Left kidney (tissue), 8 donors: ENCODE results near the gene CDK8. TPM values are rescaled to one million over a fixed set of nuclear protein-coding genes. Genes with fewer than 3 reads are reported as not detected.
A peak's percentile ranks its signal among the peaks of the same experiment; 100 is the strongest.

Source experiments
- DNase-seq: peaks from one replicate; pipeline ENCODE4 v3.0.0-alpha.2; 2013
- long read RNA-seq, 8 donors: transcript quantifications; one replicate each; lab custom pipeline, GENCODE V29; 2026
- polyA plus RNA-seq: library from polyadenylated mRNA; unstranded; fragments of 120-200 nt; gene quantifications from one replicate; pipeline ENCODE4 v1.2.1, GENCODE V29; 2013; ENCODE audit not compliant: insufficient read length

Gene CDK8
- polyA plus RNA-seq = 27.8 TPM
- long read RNA-seq, donor 1, partial matches to known transcripts = 0 of 3 reads
- long read RNA-seq, donor 1, other reads (novel, unspliced or antisense) = 0 of 3 reads
- long read RNA-seq, donor 2, partial matches to known transcripts = 0 of 5 reads
- long read RNA-seq, donor 2, other reads (novel, unspliced or antisense) = 0 of 5 reads
- long read RNA-seq, donor 3, partial matches to known transcripts = 18 of 19 reads
- long read RNA-seq, donor 3, other reads (novel, unspliced or antisense) = 0 of 19 reads
- long read RNA-seq, donor 4 = 0 reads
- long read RNA-seq, donor 5, partial matches to known transcripts = 39 of 41 reads
- long read RNA-seq, donor 5, other reads (novel, unspliced or antisense) = 0 of 41 reads
- long read RNA-seq, donor 6, partial matches to known transcripts = 0 of 4 reads
- long read RNA-seq, donor 6, other reads (novel, unspliced or antisense) = 0 of 4 reads
- long read RNA-seq, donor 7, partial matches to known transcripts = 0 of 3 reads
- long read RNA-seq, donor 7, other reads (novel, unspliced or antisense) = 0 of 3 reads
- long read RNA-seq, donor 8, partial matches to known transcripts = 0 of 2 reads
- long read RNA-seq, donor 8, other reads (novel, unspliced or antisense) = 0 of 2 reads

GRCh38 chr13:26253787-26254582 lies at the start of gene CDK8:
Gene CDK8 (plus strand): TSS chr13:26254129. CDS start chr13:26254642, 513 bp downstream.
- peak; percentile 95 for DNase-seq

DNA sequence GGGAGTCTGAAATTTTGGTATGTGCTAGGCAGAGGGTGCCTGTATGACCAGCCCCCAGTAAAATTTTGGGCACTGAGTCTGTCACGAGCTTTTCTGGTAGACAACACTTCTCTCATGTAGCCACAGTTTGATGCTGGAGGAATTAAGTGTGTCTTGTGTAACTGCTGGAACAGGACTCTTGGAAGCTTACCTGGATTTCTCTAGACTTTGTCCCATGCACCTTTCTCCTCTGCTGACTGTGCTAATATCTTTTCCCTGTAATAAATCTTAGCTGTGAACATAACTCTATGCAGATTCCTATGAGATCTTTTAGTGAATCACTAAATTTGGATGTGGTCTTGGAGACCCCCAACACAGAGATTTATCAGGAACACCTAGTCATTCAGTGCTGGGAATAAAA lies 45.6 kb upstream of the CDK8 start:
- no peak for DNase-seq

DNA sequence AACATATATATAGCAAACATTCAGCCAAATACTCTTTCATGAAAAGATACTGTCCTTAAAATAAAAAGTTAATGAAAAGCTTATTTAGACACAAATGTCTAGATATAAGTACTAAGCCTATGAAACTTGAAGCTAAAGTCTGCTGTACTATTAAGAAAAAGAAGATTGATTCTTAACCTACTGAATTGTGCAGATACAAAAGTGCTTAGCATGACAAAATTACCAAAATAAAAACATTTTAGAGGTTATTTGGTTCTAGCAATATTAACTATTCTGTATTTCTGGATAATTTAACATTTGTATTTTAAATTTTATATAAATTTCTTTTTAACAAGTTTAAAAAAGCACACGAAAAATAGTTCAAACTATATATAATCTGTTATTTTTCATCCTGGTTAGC lies 40.6 kb upstream of the CDK8 start:
- no peak for DNase-seq

GRCh38 chr13:26213982-26214381 lies 39.9 kb upstream of the CDK8 start:
- no peak for DNase-seq

GRCh38 chr13:26216042-26216441 lies 37.9 kb upstream of the CDK8 start:
- no peak for DNase-seq

- DNase-seq = no peak
Observed at GRCh38 chr13:26219726-26220125, 34.2 kb upstream of the CDK8 start.

- no peak for DNase-seq
Observed at GRCh38 chr13:26220575-26220974, 33.4 kb upstream of the CDK8 start.

- no peak for DNase-seq
Observed at GRCh38 chr13:26221399-26221720, 32.6 kb upstream of the CDK8 start.

DNA sequence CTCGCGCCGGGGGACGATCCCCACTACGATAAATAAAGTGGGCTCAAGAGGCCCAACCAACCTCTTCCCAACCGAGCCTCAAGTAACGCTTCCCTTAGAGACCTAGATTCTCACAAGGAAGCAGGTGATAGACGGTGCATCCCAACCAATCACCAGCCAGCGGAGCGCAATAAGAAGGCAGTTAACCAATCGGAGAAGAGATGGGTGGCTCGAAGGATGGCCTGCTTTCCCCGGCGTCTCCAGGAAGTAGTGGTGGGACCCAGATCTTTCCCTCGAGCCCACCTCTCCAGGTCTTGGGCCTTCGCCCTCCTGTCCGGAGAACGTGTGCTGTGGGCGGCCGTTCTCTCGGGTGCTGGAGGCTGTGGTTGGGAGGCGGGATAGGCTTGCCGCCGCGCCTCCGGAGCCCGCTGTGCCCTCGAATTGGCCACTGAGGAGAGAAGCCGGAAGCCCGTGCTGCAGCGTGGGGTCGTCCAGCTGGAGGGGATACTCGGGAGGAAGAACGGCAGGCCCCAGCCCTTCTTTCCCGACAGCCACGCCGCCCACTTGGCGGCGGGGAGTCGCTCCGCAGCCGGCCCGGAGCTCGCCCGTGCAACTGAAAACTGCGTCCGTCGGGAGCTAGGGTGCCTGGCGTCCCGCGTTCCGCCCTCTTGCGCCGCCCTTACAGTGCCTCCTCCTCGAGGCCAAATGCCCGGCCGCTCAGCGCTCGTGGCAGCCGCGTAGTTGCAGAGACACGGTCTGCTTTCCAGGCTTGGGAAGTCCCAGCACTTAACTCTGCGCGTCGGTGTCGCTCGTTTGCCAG lies 32.0 kb upstream of the CDK8 start, which contains the start of gene RNF6:
Gene RNF6 (minus strand): TSS at position 594 of the 799 bp plus-strand sequence. CDS start 2,665 bp downstream, outside the sequence.
- DNase-seq = peak; percentile 98

DNA sequence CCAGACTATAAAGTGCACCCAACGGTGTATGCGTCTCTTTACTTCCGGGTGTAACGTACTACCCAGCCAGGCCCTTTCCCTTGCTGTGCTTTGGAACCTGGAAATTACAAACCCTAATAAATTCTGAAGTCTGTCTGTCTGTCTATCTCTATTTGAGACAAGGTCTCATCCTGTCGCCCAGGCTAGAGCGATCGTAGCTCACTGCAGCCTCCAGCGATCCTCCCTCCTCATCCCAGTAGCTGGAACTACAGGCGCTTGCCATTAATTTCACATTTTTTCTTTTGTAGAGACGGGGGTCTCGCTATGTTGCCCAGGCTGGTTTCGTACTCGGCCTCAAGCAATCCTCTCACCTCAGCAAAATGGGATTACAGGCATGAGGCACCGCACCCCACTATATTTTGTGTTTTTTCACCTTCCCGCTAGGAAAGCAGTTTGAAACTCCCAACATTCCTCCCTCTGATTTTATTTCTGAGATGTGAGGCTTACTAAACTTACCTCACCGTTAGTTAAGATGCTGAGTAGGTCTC lies 31.3 kb upstream of the CDK8 start:
- DNase-seq = no peak

DNA sequence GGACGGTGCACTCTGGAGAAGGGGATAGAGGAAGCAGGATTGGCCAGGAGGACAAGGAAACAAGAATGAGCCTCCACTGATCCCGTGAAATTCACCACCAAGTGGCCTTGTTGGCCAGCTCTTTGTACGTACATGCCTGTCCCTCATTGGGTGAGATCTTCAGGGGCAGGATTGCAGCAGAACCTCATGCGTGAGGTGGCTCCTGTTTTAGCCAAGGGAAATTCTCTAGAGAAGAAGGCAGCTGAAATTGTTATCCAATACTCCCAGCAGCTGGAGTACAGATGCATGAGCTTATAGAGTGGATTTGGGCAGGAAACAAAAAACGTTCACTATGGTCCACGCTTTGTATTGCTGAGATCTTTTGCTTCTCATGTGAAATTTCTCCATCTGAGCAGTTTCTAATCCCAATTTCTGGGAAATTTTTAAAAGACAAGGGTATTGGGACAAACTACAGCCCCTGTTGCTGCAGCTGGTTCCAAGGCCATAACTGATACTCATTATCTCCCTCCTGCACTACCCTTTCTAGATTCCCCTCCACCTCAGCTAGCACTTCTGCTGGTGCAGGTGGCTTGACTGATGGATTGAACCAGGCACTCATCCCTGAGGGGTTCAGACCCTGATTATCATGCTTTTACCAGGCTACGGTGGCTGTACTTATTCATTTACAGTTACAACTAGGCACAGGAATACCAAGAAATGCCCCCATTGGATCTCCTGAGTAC lies 27.9 kb upstream of the CDK8 start:
- no peak for DNase-seq

DNA sequence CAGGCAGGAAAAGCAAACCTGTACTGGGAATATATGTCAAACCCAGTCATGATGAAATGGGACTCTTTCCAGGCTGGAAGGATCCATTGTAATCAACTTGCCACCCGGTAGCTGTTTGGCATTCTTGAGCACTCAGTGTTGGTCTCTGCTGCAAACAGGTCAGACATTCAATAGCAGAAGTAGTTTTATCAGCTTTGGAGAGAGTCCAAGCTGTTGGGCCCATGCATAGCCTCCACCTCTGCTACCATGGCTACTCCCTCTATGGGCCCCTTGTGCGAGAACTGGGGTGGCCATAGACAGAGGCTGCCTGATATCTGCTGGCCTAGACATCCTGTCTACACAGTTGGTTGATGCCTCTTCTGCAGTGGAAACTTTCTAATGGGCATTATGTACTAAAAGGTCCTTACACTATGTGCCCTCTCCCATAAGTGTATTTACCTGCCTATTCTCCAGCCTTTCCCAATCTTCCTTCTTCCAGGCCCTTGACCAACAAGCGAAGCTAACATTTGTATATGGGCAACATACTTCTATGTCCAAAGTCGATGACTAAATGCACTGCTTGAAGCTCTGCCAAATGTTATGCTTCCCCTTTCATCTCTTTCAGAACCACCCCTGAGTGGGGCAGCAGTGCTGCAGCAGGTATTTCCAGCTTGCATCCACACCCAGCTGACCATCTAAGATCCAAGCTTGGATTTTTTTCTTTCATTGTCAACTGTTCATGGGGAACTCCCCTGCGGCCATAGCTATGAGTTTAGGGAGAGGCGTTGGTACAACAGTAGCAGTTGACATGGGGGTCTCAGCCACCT lies 26.6 kb upstream of the CDK8 start:
- DNase-seq = no peak

DNA sequence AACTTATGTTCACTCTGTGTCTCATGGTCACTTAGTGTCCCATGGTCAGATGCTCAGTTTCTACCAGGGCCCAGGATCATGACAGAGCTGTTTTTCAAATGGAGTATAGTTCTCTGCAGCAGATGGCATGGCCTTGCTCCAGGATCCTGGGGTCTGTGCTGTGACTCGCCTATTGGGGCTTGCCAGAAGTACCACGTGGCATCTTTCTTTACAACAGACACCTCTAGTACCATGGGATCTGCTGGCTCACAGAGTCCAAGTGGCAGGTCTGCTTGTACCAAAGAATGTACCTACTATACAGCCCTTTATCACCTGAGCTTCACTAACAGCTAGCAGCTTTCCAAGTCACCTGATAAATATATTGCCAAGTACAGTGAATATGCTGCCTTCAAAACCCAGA lies 25.8 kb upstream of the CDK8 start:
- no peak for DNase-seq

DNA sequence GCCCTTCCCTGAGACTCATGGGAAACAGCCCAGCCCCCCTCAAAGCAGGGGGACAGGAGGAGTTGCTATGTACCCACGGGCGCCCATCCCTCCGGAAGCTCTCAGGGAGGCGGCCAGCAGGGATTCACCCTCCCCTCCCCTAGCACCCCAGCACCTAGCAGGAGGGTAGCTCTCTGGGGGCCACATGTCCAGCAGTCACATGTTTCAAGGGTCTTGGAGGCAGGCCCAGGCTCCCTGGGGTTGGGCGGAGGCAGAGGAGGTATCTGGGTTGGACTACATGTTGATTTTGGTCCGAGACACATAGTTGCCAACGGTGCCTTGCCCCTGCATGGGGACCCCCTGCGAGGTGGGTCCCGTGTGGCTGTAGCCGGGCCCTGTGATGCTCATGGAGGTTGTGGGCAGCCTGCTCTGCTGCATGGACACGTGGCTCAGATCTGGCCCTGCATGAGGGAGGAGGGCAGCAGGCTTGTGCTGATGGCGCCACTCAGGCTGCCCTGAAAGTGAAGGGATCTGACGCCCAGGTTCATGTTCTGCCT lies 24.8 kb upstream of the CDK8 start:
- DNase-seq = no peak

DNA sequence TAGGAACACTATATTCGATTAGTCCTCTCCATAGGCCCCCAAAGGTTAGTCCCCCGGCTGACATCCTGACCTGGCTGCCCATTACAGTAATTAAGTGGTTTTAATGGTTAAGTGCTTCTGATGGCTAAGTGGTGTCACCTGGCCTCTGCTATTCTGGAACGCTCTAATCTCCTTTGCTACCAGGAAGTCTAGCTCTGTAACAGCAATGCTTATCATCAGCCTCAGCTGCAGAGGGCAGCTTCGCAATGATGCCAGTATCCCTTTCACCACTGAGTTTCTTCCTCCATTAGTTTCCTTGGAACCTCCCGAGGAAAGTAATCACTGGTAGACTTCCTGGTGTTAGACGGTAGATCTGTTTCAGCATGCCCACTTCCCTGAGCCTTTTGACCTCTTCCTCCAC lies 23.2 kb upstream of the CDK8 start:
- no peak for DNase-seq

- no peak for DNase-seq
Observed at GRCh38 chr13:26236296-26236695, 17.6 kb upstream of the CDK8 start.

GRCh38 chr13:26246154-26246553 lies 7.8 kb upstream of the CDK8 start:
- no peak for DNase-seq

- no peak for DNase-seq
Observed at GRCh38 chr13:26247011-26247410, 6.9 kb upstream of the CDK8 start.

DNA sequence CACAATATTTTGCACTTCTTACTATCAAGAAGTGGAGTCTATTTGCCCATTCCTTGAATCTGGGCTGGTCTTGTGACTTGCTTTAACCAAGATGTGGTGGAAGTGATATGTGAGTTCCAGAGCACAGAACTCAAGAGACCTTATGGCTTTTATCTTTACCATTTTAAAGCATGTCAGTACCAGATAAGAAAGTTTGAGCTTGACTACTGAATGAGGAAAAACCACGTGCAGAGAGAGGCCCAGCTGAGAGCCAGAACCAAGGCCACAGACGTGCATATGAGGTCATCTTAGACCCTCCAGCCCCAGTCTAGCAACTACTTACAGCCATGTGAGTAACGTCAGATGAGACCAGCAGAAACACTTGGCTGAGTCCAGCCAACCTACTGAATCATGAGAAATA lies 6.3 kb upstream of the CDK8 start:
- no peak for DNase-seq

GRCh38 chr13:26249551-26249950 lies 4.4 kb upstream of the CDK8 start:
- no peak for DNase-seq
